DMS 273 (cell line): ENCODE results near the gene TSHZ1.

Source experiments
- DNase-seq: peaks from one replicate; lab custom pipeline; 2025; ENCODE audit not compliant: unreplicated experiment; lab: John Stamatoyannopoulos, UW

TSHZ1 gene

DNA sequence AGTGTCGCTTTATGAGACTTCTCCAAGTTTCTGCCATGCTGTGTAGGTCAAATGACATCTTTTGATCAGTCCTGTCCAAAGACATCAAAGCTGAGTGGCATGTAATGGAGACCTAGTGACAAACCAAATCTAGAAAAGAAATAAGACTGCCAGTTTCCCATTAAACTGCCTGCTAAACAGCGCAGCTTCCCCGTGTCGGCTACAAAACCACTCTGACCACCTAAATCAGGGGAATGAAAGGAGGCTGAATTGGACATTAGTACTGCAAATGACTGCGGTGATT lies 57.7 kb downstream of the TSHZ1 start:
- no peak for DNase-seq

GRCh38 chr18:75269124-75269680 lies 58.6 kb downstream of the TSHZ1 start:
- DNase-seq, result peak; percentile 79

- peak; percentile 35 for DNase-seq
Measured at GRCh38 chr18:75269696-75270095, 59.1 kb downstream of the TSHZ1 start.

DNA sequence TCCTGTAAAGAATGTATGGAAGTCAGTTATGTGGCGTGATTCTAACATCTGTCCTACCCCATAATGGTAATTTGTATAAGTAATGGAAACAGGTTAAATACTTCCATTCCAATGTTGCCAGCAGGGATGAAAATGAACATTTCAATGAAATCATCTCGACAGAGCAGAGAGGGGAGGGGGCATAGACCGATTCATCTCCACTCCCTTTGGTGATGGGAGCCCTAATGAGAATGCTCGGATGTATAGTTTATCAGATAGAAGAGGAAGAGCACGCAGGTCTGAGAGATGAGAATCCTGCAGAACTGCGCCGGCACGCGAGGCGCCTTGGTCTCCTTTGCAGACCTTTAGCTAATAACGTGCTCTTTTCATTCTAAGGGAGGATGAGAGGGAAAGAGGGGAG lies 61.4 kb downstream of the TSHZ1 start:
- DNase-seq, result no peak

DNA sequence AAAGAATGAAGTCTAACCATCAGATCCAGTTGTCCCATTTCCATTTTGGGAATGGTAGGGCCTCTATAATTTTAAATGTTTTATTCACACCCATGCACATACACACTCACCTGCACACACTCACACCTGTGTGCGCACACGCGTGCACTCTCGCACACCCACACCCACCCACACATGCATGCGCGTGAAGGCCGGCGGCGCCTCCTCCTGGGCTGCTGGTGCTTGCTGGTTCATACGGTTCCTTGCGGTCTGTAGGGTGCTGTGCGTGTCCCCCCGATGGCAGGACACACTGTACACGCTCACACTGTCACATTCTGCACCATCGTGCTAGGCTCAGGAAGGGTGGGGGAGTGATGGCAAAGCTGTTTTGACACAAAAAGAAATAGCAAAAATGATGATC lies 63.2 kb downstream of the TSHZ1 start:
- no peak for DNase-seq

GRCh38 chr18:75275226-75275625 lies 64.6 kb downstream of the TSHZ1 start:
- no peak for DNase-seq

GRCh38 chr18:75276818-75277609 lies 66.4 kb downstream of the TSHZ1 start:
- DNase-seq, result no peak

GRCh38 chr18:75277610-75277928 lies 67.0 kb downstream of the TSHZ1 start:
- DNase-seq, result no peak

DNA sequence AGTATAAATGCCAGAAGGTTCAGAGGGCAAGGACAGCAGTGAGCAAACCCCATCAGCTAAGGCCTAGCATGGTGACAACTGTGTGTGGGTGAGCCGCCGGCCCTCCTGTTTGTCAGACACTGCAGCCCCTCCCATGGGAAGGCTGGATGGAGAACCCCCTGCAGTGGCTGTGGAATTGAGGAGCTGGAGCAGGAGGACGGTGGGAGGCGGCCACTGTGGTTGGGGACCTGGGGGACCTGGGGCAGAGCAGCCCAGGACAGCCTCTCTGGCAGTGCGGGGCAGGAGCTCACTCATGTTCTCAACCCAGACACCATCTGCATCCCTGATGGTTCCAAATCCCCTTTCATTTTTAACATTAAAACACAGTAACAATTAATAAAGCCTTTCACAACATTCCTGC lies 68.8 kb downstream of the TSHZ1 start:
- no peak for DNase-seq

- no peak for DNase-seq
Measured at GRCh38 chr18:75280427-75281280, 70.1 kb downstream of the TSHZ1 start.

DNA sequence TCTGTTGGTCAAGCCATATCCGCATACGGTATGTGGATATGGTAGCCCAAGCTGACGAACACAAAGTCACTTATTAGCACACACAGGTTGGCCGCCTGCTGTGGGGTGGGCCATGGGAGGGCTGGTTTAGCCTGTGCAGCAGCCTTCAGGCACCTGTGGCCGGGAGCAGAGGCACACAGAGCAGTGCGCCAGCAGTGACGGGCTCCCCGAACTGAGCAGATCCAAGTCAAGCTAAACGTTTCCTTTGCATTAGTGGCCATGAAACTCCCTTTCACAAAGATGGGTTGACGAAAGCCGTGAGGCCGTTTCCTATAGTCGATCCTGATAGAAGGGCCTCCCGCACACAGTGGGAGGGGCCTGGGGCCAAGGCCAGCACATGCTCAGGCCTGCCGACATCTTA lies 72.1 kb downstream of the TSHZ1 start:
- DNase-seq, result no peak

DNA sequence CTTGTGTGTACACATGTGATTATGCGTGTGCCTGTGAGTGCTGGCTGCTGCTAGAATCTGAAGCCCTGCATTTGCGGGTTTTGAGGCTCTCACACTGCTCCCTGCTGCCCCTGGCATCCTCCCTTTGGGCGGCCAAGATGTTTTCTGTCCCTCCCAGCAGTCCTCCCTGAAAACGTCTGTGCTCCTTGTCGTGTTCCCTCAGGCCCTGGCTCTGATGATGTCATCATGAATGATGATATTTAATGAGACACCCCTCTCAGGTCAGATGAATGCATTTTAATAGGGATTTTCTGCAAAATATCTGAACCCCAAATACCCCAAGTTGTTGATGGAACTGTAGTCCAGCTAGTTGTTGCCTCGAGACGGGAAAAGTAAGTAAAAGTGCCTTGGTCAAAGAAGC lies 73.1 kb downstream of the TSHZ1 start:
- no peak for DNase-seq

DNA sequence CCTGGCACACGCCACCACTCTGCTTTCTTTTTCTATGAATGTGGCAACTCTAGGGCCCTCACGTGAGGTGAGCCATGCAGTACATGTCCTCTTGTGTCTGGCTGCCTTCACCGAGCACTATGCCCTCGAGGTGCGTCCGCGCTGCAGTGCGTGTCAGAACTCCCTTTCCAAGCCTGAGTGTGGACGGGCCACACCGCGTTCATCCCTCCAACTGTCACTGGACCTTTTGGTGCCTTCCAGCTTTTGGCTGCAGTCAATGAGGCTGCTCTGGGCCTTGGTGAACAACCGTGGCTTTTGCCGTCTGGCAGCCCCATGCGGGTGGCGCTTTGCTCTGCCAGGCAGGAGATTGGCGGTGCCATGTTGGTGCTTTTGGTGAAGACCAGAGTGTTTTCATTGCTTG lies 74.0 kb downstream of the TSHZ1 start:
- DNase-seq, result no peak

DNA sequence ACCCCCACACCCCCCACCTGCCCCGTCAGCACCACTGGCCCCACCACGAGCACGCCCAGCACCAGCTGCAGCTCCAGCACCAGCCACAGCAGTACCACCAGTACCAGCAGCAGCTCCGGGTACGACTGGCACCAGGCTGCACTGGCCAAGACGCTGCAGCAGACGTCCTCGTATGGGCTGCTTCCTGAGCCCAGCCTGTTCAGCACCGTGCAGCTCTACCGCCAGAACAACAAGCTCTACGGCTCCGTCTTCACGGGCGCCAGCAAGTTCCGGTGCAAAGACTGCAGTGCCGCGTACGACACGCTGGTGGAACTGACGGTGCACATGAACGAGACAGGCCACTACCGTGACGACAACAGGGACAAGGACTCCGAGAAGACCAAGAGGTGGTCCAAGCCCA lies 75.3 kb downstream of the TSHZ1 start:
- DNase-seq, result no peak

DNA sequence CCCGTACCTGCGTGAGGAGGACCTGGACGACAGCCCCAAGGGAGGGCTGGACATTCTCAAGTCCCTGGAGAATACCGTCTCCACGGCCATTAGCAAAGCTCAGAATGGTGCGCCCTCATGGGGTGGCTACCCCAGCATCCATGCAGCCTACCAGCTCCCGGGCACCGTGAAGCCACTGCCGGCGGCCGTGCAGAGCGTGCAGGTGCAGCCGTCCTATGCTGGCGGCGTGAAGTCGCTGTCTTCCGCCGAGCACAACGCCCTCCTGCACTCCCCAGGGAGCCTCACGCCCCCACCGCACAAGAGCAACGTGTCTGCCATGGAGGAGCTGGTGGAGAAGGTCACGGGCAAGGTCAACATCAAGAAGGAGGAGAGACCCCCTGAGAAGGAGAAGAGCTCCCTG lies 76.4 kb downstream of the TSHZ1 start:
- no peak for DNase-seq

DNA sequence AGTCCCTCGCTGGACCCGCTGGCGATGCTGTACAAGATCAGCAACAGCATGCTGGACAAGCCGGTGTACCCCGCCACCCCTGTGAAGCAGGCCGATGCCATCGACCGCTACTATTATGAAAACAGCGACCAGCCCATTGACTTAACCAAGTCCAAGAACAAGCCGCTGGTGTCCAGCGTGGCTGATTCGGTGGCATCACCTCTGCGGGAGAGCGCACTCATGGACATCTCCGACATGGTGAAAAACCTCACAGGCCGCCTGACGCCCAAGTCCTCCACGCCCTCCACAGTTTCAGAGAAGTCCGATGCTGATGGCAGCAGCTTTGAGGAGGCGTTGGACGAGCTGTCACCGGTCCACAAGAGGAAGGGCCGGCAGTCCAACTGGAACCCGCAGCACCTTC lies 77.1 kb downstream of the TSHZ1 start:
- DNase-seq, result no peak

DNA sequence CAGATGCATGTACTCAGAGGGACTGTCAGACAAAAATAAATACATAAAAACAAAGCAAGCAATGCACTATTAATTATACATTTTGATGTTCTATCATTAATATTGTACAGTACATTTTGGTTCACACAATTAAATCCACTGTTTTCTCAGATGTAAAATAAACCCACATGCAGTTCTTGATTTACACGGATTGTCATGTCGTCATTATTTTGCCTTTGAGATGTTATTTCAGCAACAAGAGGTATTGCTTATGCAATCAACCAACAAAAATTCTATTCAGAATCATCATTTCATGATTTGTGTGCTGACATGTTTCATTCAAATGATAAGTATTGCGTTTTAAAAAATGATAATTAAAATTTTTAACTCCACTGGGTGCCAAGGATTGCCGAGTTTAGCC lies 79.2 kb downstream of the TSHZ1 start:
- DNase-seq, result no peak

GRCh38 chr18:75290737-75291358 lies 80.3 kb downstream of the TSHZ1 start:
- no peak for DNase-seq

GRCh38 chr18:75291460-75291859 lies 80.9 kb downstream of the TSHZ1 start:
- DNase-seq, result no peak

GRCh38 chr18:75293591-75293990 lies 83.0 kb downstream of the TSHZ1 start:
- no peak for DNase-seq

DNA sequence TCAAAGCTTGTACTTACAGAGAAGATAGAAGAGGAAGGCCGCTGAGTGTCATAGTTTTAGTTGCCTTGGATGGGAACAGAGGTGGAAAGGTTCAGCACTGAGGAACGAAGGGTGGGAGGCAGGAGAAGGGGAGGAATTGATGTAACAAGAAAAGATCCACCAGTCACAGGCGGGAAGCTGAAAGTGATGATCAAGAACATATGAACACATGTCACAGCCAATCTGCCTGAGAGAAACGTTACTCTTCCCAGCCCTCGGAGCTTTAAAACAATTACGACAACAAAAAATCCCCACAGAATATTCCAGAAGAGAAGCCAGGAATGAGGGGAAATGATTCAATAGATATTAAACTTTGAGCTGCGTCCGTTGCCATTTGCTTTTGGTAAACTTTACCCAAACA lies 87.1 kb downstream of the TSHZ1 start:
- DNase-seq, result no peak
